ENCODE data around the gene HMX1.

Gene HMX1

GRCh38 chr4:8879574-8879973, 7.9 kb upstream of the HMX1 start:
- Histone ChIP-seq H3K9me3 (ENCODE audit: control insufficient read depth in 5 of 5, low read length in 5 of 5) (no peaks in the 10 kb centered on the region), H3K27me3 (ENCODE audit: control insufficient read depth in 5 of 5, insufficient read depth in 4 of 5, low read length in 5 of 5) (peaks cover 29 to 56% (median 51%) of the 10 kb centered on the region in 5 donors), H3K27ac (ENCODE audit: low read depth, low read length) (no peak overlapping the region), H3K9ac (ENCODE audit: low read length in 5 of 5) (no peak overlapping the region), H3K4me1 (ENCODE audit: control insufficient read depth in 5 of 5, insufficient read depth in 5 of 5, low read length in 5 of 5) (peaks cover 0 to 2% (median 0%) of the 10 kb centered on the region in 5 donors), H3K4me3 (ENCODE audit: low read depth in 1 of 5, low read length in 5 of 5) (no peak overlapping the region), H3K36me3 (ENCODE audit: control insufficient read depth in 5 of 5, insufficient read depth in 5 of 5, low read length in 5 of 5) (no peaks in the 10 kb centered on the region)

GRCh38 chr4:8878421-8878820, 6.8 kb upstream of the HMX1 start:
- Histone ChIP-seq H3K36me3 (ENCODE audit: control insufficient read depth in 5 of 5, insufficient read depth in 5 of 5, low read length in 5 of 5) (no peaks in the 10 kb centered on the region), H3K4me3 (ENCODE audit: low read depth in 1 of 5, low read length in 5 of 5) (no peak overlapping the region), H3K4me1 (ENCODE audit: control insufficient read depth in 5 of 5, insufficient read depth in 5 of 5, low read length in 5 of 5) (peaks cover 0 to 2% (median 0%) of the 10 kb centered on the region in 5 donors), H3K9ac (ENCODE audit: low read length in 5 of 5) (no peak overlapping the region), H3K27me3 (ENCODE audit: control insufficient read depth in 5 of 5, insufficient read depth in 4 of 5, low read length in 5 of 5) (peaks cover 41 to 68% (median 63%) of the 10 kb centered on the region in 5 donors), H3K27ac (ENCODE audit: low read depth, low read length) (no peak overlapping the region), H3K9me3 (ENCODE audit: control insufficient read depth in 5 of 5, low read length in 5 of 5) (no peaks in the 10 kb centered on the region)

GRCh38 chr4:8877780-8878040, 6.1 kb upstream of the HMX1 start:
- Histone ChIP-seq H3K36me3 (ENCODE audit: control insufficient read depth in 5 of 5, insufficient read depth in 5 of 5, low read length in 5 of 5) (no peaks in the 10 kb centered on the region), H3K9me3 (ENCODE audit: control insufficient read depth in 5 of 5, low read length in 5 of 5) (no peaks in the 10 kb centered on the region), H3K9ac (ENCODE audit: low read length in 5 of 5) (no peak overlapping the region), H3K27me3 (ENCODE audit: control insufficient read depth in 5 of 5, insufficient read depth in 4 of 5, low read length in 5 of 5) (peaks cover 48 to 75% (median 70%) of the 10 kb centered on the region in 5 donors), H3K4me3 (ENCODE audit: low read depth in 1 of 5, low read length in 5 of 5) (no peak overlapping the region), H3K27ac (ENCODE audit: low read depth, low read length) (no peak overlapping the region), H3K4me1 (ENCODE audit: control insufficient read depth in 5 of 5, insufficient read depth in 5 of 5, low read length in 5 of 5) (peaks cover 0 to 2% (median 0%) of the 10 kb centered on the region in 5 donors)

- H3K4me3 ChIP-seq (ENCODE audit: low read depth in 1 of 5, low read length in 5 of 5): no peak overlapping the region
- H3K4me1 ChIP-seq (ENCODE audit: control insufficient read depth in 5 of 5, insufficient read depth in 5 of 5, low read length in 5 of 5): peaks cover 0 to 5% (median 5%) of the 10 kb centered on the region in 5 donors
- no peaks in the 10 kb centered on the region for H3K9me3 ChIP-seq (ENCODE audit: control insufficient read depth in 5 of 5, low read length in 5 of 5)
- H3K27me3 ChIP-seq (ENCODE audit: control insufficient read depth in 5 of 5, insufficient read depth in 4 of 5, low read length in 5 of 5): peaks cover 53 to 80% (median 75%) of the 10 kb centered on the region in 5 donors
- H3K36me3 ChIP-seq (ENCODE audit: control insufficient read depth in 5 of 5, insufficient read depth in 5 of 5, low read length in 5 of 5): no peaks in the 10 kb centered on the region
- H3K27ac ChIP-seq (ENCODE audit: low read depth, low read length): no peak overlapping the region
- H3K9ac ChIP-seq (ENCODE audit: low read length in 5 of 5): no peak overlapping the region
Measured at GRCh38 chr4:8876982-8877779, 5.5 kb upstream of the HMX1 start.

- no peak overlapping the region for H3K27ac ChIP-seq (ENCODE audit: low read depth, low read length)
- H3K36me3 ChIP-seq (ENCODE audit: control insufficient read depth in 5 of 5, insufficient read depth in 5 of 5, low read length in 5 of 5): no peaks in the 10 kb centered on the region
- H3K27me3 ChIP-seq (ENCODE audit: control insufficient read depth in 5 of 5, insufficient read depth in 4 of 5, low read length in 5 of 5): peaks cover 51 to 80% (median 68%) of the 10 kb centered on the region in 5 donors
- no peak overlapping the region for H3K9ac ChIP-seq (ENCODE audit: low read length in 5 of 5)
- peaks cover 0 to 11% (median 8%) of the 10 kb centered on the region in 5 donors for H3K4me1 ChIP-seq (ENCODE audit: control insufficient read depth in 5 of 5, insufficient read depth in 5 of 5, low read length in 5 of 5)
- no peak overlapping the region for H3K4me3 ChIP-seq (ENCODE audit: low read depth in 1 of 5, low read length in 5 of 5)
- no peaks in the 10 kb centered on the region for H3K9me3 ChIP-seq (ENCODE audit: control insufficient read depth in 5 of 5, low read length in 5 of 5)
Measured at GRCh38 chr4:8874896-8875680, 3.4 kb upstream of the HMX1 start.

GRCh38 chr4:8874003-8874895, 2.6 kb upstream of the HMX1 start:
- H3K27ac ChIP-seq (ENCODE audit: low read depth, low read length): no peak overlapping the region
- no peak overlapping the region for H3K9ac ChIP-seq (ENCODE audit: low read length in 5 of 5)
- H3K27me3 ChIP-seq (ENCODE audit: control insufficient read depth in 5 of 5, insufficient read depth in 4 of 5, low read length in 5 of 5): peaks cover 59 to 85% (median 74%) of the 10 kb centered on the region in 5 donors
- H3K9me3 ChIP-seq (ENCODE audit: control insufficient read depth in 5 of 5, low read length in 5 of 5): no peaks in the 10 kb centered on the region
- no peaks in the 10 kb centered on the region for H3K36me3 ChIP-seq (ENCODE audit: control insufficient read depth in 5 of 5, insufficient read depth in 5 of 5, low read length in 5 of 5)
- peaks cover 0 to 11% (median 8%) of the 10 kb centered on the region in 5 donors for H3K4me1 ChIP-seq (ENCODE audit: control insufficient read depth in 5 of 5, insufficient read depth in 5 of 5, low read length in 5 of 5)
- H3K4me3 ChIP-seq (ENCODE audit: low read depth in 1 of 5, low read length in 5 of 5): no peak overlapping the region

- H3K9me3 ChIP-seq (ENCODE audit: control insufficient read depth in 5 of 5, low read length in 5 of 5): no peaks in the 10 kb centered on the region
- H3K4me3 ChIP-seq (ENCODE audit: low read depth in 1 of 5, low read length in 5 of 5): peak overlapping the region in 2 of 5 donors; percentile 19 to 30
- H3K27ac ChIP-seq (ENCODE audit: low read depth, low read length): no peak overlapping the region
- peaks cover 0 to 11% (median 8%) of the 10 kb centered on the region in 5 donors for H3K4me1 ChIP-seq (ENCODE audit: control insufficient read depth in 5 of 5, insufficient read depth in 5 of 5, low read length in 5 of 5)
- peaks cover 70 to 82% (median 78%) of the 10 kb centered on the region in 5 donors for H3K27me3 ChIP-seq (ENCODE audit: control insufficient read depth in 5 of 5, insufficient read depth in 4 of 5, low read length in 5 of 5)
- H3K36me3 ChIP-seq (ENCODE audit: control insufficient read depth in 5 of 5, insufficient read depth in 5 of 5, low read length in 5 of 5): no peaks in the 10 kb centered on the region
- H3K9ac ChIP-seq (ENCODE audit: low read length in 5 of 5): no peak overlapping the region
Measured at GRCh38 chr4:8872402-8873291, 1.0 kb upstream of the HMX1 start.

GRCh38 chr4:8870647-8871416, 807 bp downstream of the HMX1 start:
- Histone ChIP-seq H3K9ac (ENCODE audit: low read length in 5 of 5) (no peak overlapping the region), H3K9me3 (ENCODE audit: control insufficient read depth in 5 of 5, low read length in 5 of 5) (no peaks in the 10 kb centered on the region), H3K27me3 (ENCODE audit: control insufficient read depth in 5 of 5, insufficient read depth in 4 of 5, low read length in 5 of 5) (peaks cover 75 to 81% (median 78%) of the 10 kb centered on the region in 5 donors), H3K4me1 (ENCODE audit: control insufficient read depth in 5 of 5, insufficient read depth in 5 of 5, low read length in 5 of 5) (peaks cover 0 to 11% (median 8%) of the 10 kb centered on the region in 5 donors), H3K27ac (ENCODE audit: low read depth, low read length) (no peak overlapping the region), H3K36me3 (ENCODE audit: control insufficient read depth in 5 of 5, insufficient read depth in 5 of 5, low read length in 5 of 5) (no peaks in the 10 kb centered on the region), H3K4me3 (ENCODE audit: low read depth in 1 of 5, low read length in 5 of 5) (peak overlapping the region in 1 of 5 donors; percentile 26)

All from subcutaneous abdominal adipose tissue (tissue), 5 donors.